Activated naive CD8-positive, alpha-beta T cell treated with anti-CD3 and anti-CD28 coated beads for 36 hours (primary cell): ENCODE data around the gene ASXL1. TPM values are rescaled to one million over a fixed set of nuclear protein-coding genes. Genes with fewer than 3 reads are reported as not detected.
A peak's percentile ranks its signal among the peaks of the same experiment; 100 is the strongest.
"Not testable (repeated sequence)": the region's sequence is repeated elsewhere in the genome, so short reads cannot be mapped to it uniquely, and the experiment has no call there.

Source experiments
- DNase-seq: peaks from one replicate; pipeline ENCODE4 v3.0.0; 2021
- H3K27ac Mint-ChIP-seq: one replicate; pipeline ENCODE4 v1.8.0; 2022; ENCODE audit warnings: mild to moderate bottlenecking, moderate library complexity, mixed read lengths
- H3K27me3 Mint-ChIP-seq: one replicate; pipeline ENCODE4 v1.8.0; 2022; ENCODE audit warnings: mild to moderate bottlenecking, mixed read lengths
- H3K36me3 Mint-ChIP-seq: one replicate; pipeline ENCODE4 v1.8.0; 2021; ENCODE audit warnings: mild to moderate bottlenecking, mixed read lengths
- H3K4me1 Mint-ChIP-seq: one replicate; pipeline ENCODE4 v1.8.0; 2021; ENCODE audit warnings: mixed read lengths
- H3K4me3 Mint-ChIP-seq: one replicate; pipeline ENCODE4 v1.8.0; 2022; ENCODE audit warnings: mild to moderate bottlenecking, moderate library complexity, mixed read lengths
- H3K9me3 Mint-ChIP-seq: one replicate; pipeline ENCODE4 v1.8.0; 2022; ENCODE audit warnings: mixed read lengths
- total RNA-seq, 2 experiments: library from RNA; stranded (reverse); gene quantifications; one replicate each; pipeline ENCODE4 v1.2.3, GENCODE V29; 2021

ASXL1 gene
- 100 to 1,000 TPM in 1 of 2 experiments, 10 to 100 TPM in 1; 97.5 to 100 TPM for total RNA-seq

GRCh38 chr20:32357869-32358631, at the start of gene ASXL1:
TSS of gene ASXL1 (plus strand) at chr20:32358331. CDS start at chr20:32358776, 445 bp downstream.
- Mint-ChIP-seq H3K36me3 (peaks cover 32% of the 10 kb centered on the region), H3K4me3 (peak within 1 kb of the TSS; percentile 98), H3K4me1 (peaks cover 59% of the 10 kb centered on the region), H3K27me3 (peaks cover 3% of the 10 kb centered on the region), H3K27ac (peak within 1 kb of the TSS; percentile 100), H3K9me3 (no peaks in the 10 kb centered on the region)
- DNase-seq = peak; percentile 96

- Mint-ChIP-seq H3K36me3 (peaks cover 51% of the 10 kb centered on the region), H3K4me1 (peaks cover 9% of the 10 kb centered on the region), H3K27ac (no peak overlapping the region), H3K9me3 (no peaks in the 10 kb centered on the region), H3K27me3 (no peaks in the 10 kb centered on the region), H3K4me3 (no peak overlapping the region)
- DNase-seq = no peak
Observed at GRCh38 chr20:32312718-32313424, 45.3 kb upstream of the ASXL1 start.

- Mint-ChIP-seq H3K27me3 (no peaks in the 10 kb centered on the region), H3K4me1 (peaks cover 9% of the 10 kb centered on the region), H3K27ac (peak overlapping the region; percentile 5), H3K36me3 (peaks cover 56% of the 10 kb centered on the region), H3K9me3 (no peaks in the 10 kb centered on the region), H3K4me3 (no peak overlapping the region)
- DNase-seq = no peak
Observed at GRCh38 chr20:32314768-32315167, 43.4 kb upstream of the ASXL1 start.

GRCh38 chr20:32315399-32315798, 42.7 kb upstream of the ASXL1 start:
- no peaks in the 10 kb centered on the region for H3K27me3 Mint-ChIP-seq
- peaks cover 50% of the 10 kb centered on the region for H3K36me3 Mint-ChIP-seq

GRCh38 chr20:32315891-32316290, 42.2 kb upstream of the ASXL1 start:
- H3K36me3 Mint-ChIP-seq = peaks cover 47% of the 10 kb centered on the region
- DNase-seq = no peak
- no peak overlapping the region for H3K4me3 Mint-ChIP-seq
- no peak overlapping the region for H3K27ac Mint-ChIP-seq
- H3K27me3 Mint-ChIP-seq = no peaks in the 10 kb centered on the region
- H3K9me3 Mint-ChIP-seq = no peaks in the 10 kb centered on the region
- peaks cover 9% of the 10 kb centered on the region for H3K4me1 Mint-ChIP-seq

More at GRCh38 chr20:32315399-32315798, 42.7 kb upstream of the ASXL1 start:
- no peak for DNase-seq
- Mint-ChIP-seq H3K9me3 (no peaks in the 10 kb centered on the region), H3K27ac (no peak overlapping the region), H3K4me1 (peaks cover 9% of the 10 kb centered on the region), H3K4me3 (no peak overlapping the region)

GRCh38 chr20:32316667-32317066, 41.5 kb upstream of the ASXL1 start:
- H3K9me3 Mint-ChIP-seq = no peaks in the 10 kb centered on the region
- DNase-seq = no peak
- peaks cover 10% of the 10 kb centered on the region for H3K4me1 Mint-ChIP-seq
- peaks cover 52% of the 10 kb centered on the region for H3K36me3 Mint-ChIP-seq
- no peak overlapping the region for H3K27ac Mint-ChIP-seq
- H3K27me3 Mint-ChIP-seq = no peaks in the 10 kb centered on the region
- H3K4me3 Mint-ChIP-seq = no peak overlapping the region

- Mint-ChIP-seq H3K4me1 (peaks cover 1% of the 10 kb centered on the region), H3K9me3 (no peaks in the 10 kb centered on the region), H3K4me3 (no peak overlapping the region), H3K27ac (peak overlapping the region; percentile 58), H3K27me3 (no peaks in the 10 kb centered on the region), H3K36me3 (peaks cover 45% of the 10 kb centered on the region)
- DNase-seq = no peak
Observed at GRCh38 chr20:32319100-32319499, 39.0 kb upstream of the ASXL1 start.

GRCh38 chr20:32320305-32320704, 37.8 kb upstream of the ASXL1 start:
- Mint-ChIP-seq H3K4me3 (no peak overlapping the region), H3K27me3 (no peaks in the 10 kb centered on the region), H3K36me3 (peaks cover 35% of the 10 kb centered on the region), H3K9me3 (no peaks in the 10 kb centered on the region), H3K27ac (no peak overlapping the region), H3K4me1 (peaks cover 1% of the 10 kb centered on the region)
- DNase-seq = no peak

- Mint-ChIP-seq H3K9me3 (no peaks in the 10 kb centered on the region), H3K27me3 (no peaks in the 10 kb centered on the region), H3K36me3 (peaks cover 28% of the 10 kb centered on the region), H3K4me3 (no peak overlapping the region), H3K27ac (no peak overlapping the region), H3K4me1 (peaks cover 1% of the 10 kb centered on the region)
- no peak for DNase-seq
Observed at GRCh38 chr20:32321390-32321789, 36.7 kb upstream of the ASXL1 start.

- H3K27me3 Mint-ChIP-seq, H3K4me3 Mint-ChIP-seq, H3K4me1 Mint-ChIP-seq, H3K27ac Mint-ChIP-seq, H3K9me3 Mint-ChIP-seq, DNase-seq: not testable (repeated sequence)
- peaks cover 29% of the 10 kb centered on the region for H3K36me3 Mint-ChIP-seq
Observed at GRCh38 chr20:32322260-32322659, 35.9 kb upstream of the ASXL1 start.

- not testable (repeated sequence) for H3K9me3 Mint-ChIP-seq, H3K27ac Mint-ChIP-seq, DNase-seq, H3K27me3 Mint-ChIP-seq, H3K4me3 Mint-ChIP-seq, H3K4me1 Mint-ChIP-seq
- H3K36me3 Mint-ChIP-seq = peaks cover 29% of the 10 kb centered on the region
Observed at GRCh38 chr20:32323761-32324160, 34.4 kb upstream of the ASXL1 start.

- H3K36me3 Mint-ChIP-seq = peaks cover 26% of the 10 kb centered on the region
- peaks cover 1% of the 10 kb centered on the region for H3K4me1 Mint-ChIP-seq
- no peaks in the 10 kb centered on the region for H3K9me3 Mint-ChIP-seq
- no peaks in the 10 kb centered on the region for H3K27me3 Mint-ChIP-seq
- H3K4me3 Mint-ChIP-seq = no peak overlapping the region
- H3K27ac Mint-ChIP-seq = no peak overlapping the region
- DNase-seq = no peak
Observed at GRCh38 chr20:32325706-32326503, 32.2 kb upstream of the ASXL1 start.

GRCh38 chr20:32326504-32326845, 31.7 kb upstream of the ASXL1 start:
- no peak overlapping the region for H3K27ac Mint-ChIP-seq
- DNase-seq = no peak
- H3K27me3 Mint-ChIP-seq = no peaks in the 10 kb centered on the region
- no peaks in the 10 kb centered on the region for H3K9me3 Mint-ChIP-seq
- peaks cover 23% of the 10 kb centered on the region for H3K36me3 Mint-ChIP-seq
- no peak overlapping the region for H3K4me3 Mint-ChIP-seq
- H3K4me1 Mint-ChIP-seq = no peaks in the 10 kb centered on the region

- H3K4me3 Mint-ChIP-seq = no peak overlapping the region
- no peak overlapping the region for H3K27ac Mint-ChIP-seq
- H3K9me3 Mint-ChIP-seq = no peaks in the 10 kb centered on the region
- H3K27me3 Mint-ChIP-seq = no peaks in the 10 kb centered on the region
- H3K4me1 Mint-ChIP-seq = peaks cover 4% of the 10 kb centered on the region
- peaks cover 25% of the 10 kb centered on the region for H3K36me3 Mint-ChIP-seq
- DNase-seq = no peak
Observed at GRCh38 chr20:32327087-32327681, 30.9 kb upstream of the ASXL1 start.
